H9 (cell line): Measurements from ENCODE around the gene ADAMTS2. TPM values are rescaled to one million over a fixed set of nuclear protein-coding genes. Genes with fewer than 3 reads are reported as not detected.

Experiments
- DNase-seq: peaks from one replicate; pipeline ENCODE4 v3.0.0-alpha.2; 2017
- H2AFZ ChIP-seq: one replicate; pipeline ENCODE4 v1.6.1; 2013; ENCODE audit warnings: mild to moderate bottlenecking, low read length, control low read depth, moderate library complexity
- H2AK5ac ChIP-seq: 2 replicates; pipeline ENCODE4 v1.6.1; 2013; ENCODE audit warnings: low read length, control low read depth, mixed read lengths; ENCODE audit not compliant: insufficient read length
- H2BK120ac ChIP-seq: one replicate; pipeline ENCODE4 v1.6.1; 2013; ENCODE audit warnings: low read depth, mild to moderate bottlenecking, low read length, control low read depth, inconsistent platforms; ENCODE audit not compliant: poor library complexity, severe bottlenecking
- H2BK12ac ChIP-seq: 2 replicates; pipeline ENCODE4 v1.6.1; 2013; ENCODE audit warnings: low read length, control low read depth, mixed read lengths, low read depth; ENCODE audit not compliant: insufficient read length
- H2BK15ac ChIP-seq: 2 replicates; pipeline ENCODE4 v1.6.1; 2013; ENCODE audit warnings: low read depth, low read length, control low read depth
- H2BK20ac ChIP-seq: one replicate; pipeline ENCODE4 v1.6.1; 2013; ENCODE audit warnings: low read depth, mild to moderate bottlenecking, low read length, control low read depth, inconsistent platforms; ENCODE audit not compliant: poor library complexity, severe bottlenecking
- H2BK5ac ChIP-seq: 2 replicates; pipeline ENCODE4 v1.6.1; 2013; ENCODE audit warnings: low read length, control low read depth, mixed read lengths; ENCODE audit not compliant: insufficient read length
- H3K14ac ChIP-seq: 2 replicates; pipeline ENCODE4 v1.6.1; 2013; ENCODE audit warnings: low read length, control low read depth; ENCODE audit not compliant: insufficient read depth
- H3K18ac ChIP-seq: 2 replicates; pipeline ENCODE4 v1.6.1; 2013; ENCODE audit warnings: low read depth, mild to moderate bottlenecking, mixed read lengths, low read length, control low read depth; ENCODE audit not compliant: insufficient read length
- H3K23ac ChIP-seq: 2 replicates; pipeline ENCODE4 v1.6.1; 2013; ENCODE audit warnings: low read length, control low read depth, mixed read lengths, low read depth; ENCODE audit not compliant: insufficient read length
- H3K23me2 ChIP-seq: 2 replicates; pipeline ENCODE4 v1.6.1; 2013; ENCODE audit warnings: low read depth, mild to moderate bottlenecking, mixed read lengths, low read length, control low read depth; ENCODE audit not compliant: insufficient read length, poor library complexity, severe bottlenecking
- H3K27ac ChIP-seq: 2 replicates; pipeline ENCODE4 v1.5.1; 2013; ENCODE audit warnings: low read length, control low read depth, mixed read lengths, low read depth; ENCODE audit not compliant: insufficient read length
- H3K27me3 ChIP-seq: 2 replicates; pipeline ENCODE4 v1.6.1; 2013; ENCODE audit warnings: low read length, control low read depth, inconsistent platforms; ENCODE audit not compliant: insufficient read depth
- H3K4ac ChIP-seq: 2 replicates; pipeline ENCODE4 v1.6.1; 2013; ENCODE audit warnings: low read depth, mild to moderate bottlenecking, control low read depth, inconsistent platforms, low read length, moderate library complexity
- H3K4me1 ChIP-seq: 2 replicates; pipeline ENCODE4 v1.6.1; 2013; ENCODE audit warnings: low read length, control low read depth, inconsistent platforms; ENCODE audit not compliant: insufficient read depth
- H3K4me2 ChIP-seq: 2 replicates; pipeline ENCODE4 v1.6.1; 2013; ENCODE audit warnings: low read length, control low read depth, mixed read lengths; ENCODE audit not compliant: insufficient read length, insufficient read depth
- H3K56ac ChIP-seq: 2 replicates; pipeline ENCODE4 v1.6.1; 2013; ENCODE audit warnings: low read depth, mild to moderate bottlenecking, mixed read lengths, low read length, control low read depth; ENCODE audit not compliant: insufficient read length
- H3K79me1 ChIP-seq: 2 replicates; pipeline ENCODE4 v1.6.1; 2013; ENCODE audit warnings: low read depth, mild to moderate bottlenecking, moderate library complexity, low read length, control low read depth, inconsistent platforms; ENCODE audit not compliant: insufficient read depth, poor library complexity, severe bottlenecking
- H3K79me2 ChIP-seq: 2 replicates; pipeline ENCODE4 v1.6.1; 2013; ENCODE audit warnings: low read length, control low read depth, inconsistent platforms; ENCODE audit not compliant: insufficient read depth
- H3K9ac ChIP-seq: 2 replicates; pipeline ENCODE4 v1.6.1; 2013; ENCODE audit warnings: low read length, control low read depth, mixed read lengths; ENCODE audit not compliant: insufficient read length; ENCODE audit errors: extremely low read depth
- H3K9me3 ChIP-seq: one replicate; pipeline ENCODE4 v1.6.1; 2013; ENCODE audit warnings: low read depth, low read length, inconsistent platforms; ENCODE audit not compliant: control insufficient read depth
- H3T11ph ChIP-seq: one replicate; pipeline ENCODE4 v1.6.1; 2013; ENCODE audit warnings: mild to moderate bottlenecking, low read length, control low read depth, inconsistent platforms
- H4K20me1 ChIP-seq: one replicate; pipeline ENCODE4 v1.6.1; 2013; ENCODE audit not compliant: control insufficient read depth, insufficient read length, insufficient read depth
- H4K5ac ChIP-seq: 2 replicates; pipeline ENCODE4 v1.6.1; 2013; ENCODE audit warnings: low read depth, mild to moderate bottlenecking, mixed read lengths, low read length, control low read depth; ENCODE audit not compliant: insufficient read length
- H4K8ac ChIP-seq: replicated peaks from 2 replicates; pipeline ENCODE4 v1.6.1; 2013; ENCODE audit warnings: low read length, control low read depth, mixed read lengths, low read depth; ENCODE audit not compliant: insufficient read length
- H4K91ac ChIP-seq: 2 replicates; pipeline ENCODE4 v1.6.1; 2013; ENCODE audit warnings: low read depth, mild to moderate bottlenecking, moderate library complexity, mixed read lengths, low read length, control low read depth; ENCODE audit not compliant: insufficient read length
- H3K27ac Mint-ChIP-seq, 3 experiments: 2 replicates in 2 of 3; 3 replicates in 1 of 3; pipeline ENCODE4 v1.8.0; 2020 to 2021; ENCODE audit warnings: mixed read lengths in 3 of 3, mild to moderate bottlenecking in 1 of 3, moderate library complexity in 1 of 3
- H3K27me3 Mint-ChIP-seq: 2 replicates; pipeline ENCODE4 v1.8.0; 2021; ENCODE audit warnings: low read depth, mild to moderate bottlenecking, moderate library complexity, mixed read lengths
- H3K36me3 Mint-ChIP-seq, 3 experiments: 2 replicates in 2 of 3; 3 replicates in 1 of 3; pipeline ENCODE4 v1.8.0; 2020 to 2021; ENCODE audit warnings: low read depth in 3 of 3, mixed read lengths in 3 of 3; ENCODE audit not compliant: insufficient read depth in 1 of 3
- H3K4me1 Mint-ChIP-seq, 2 experiments: 2 replicates each; pipeline ENCODE4 v1.8.0; 2020; ENCODE audit warnings: mixed read lengths in 2 of 2
- H3K4me3 Mint-ChIP-seq, 2 experiments: 2 replicates in 1 of 2; 3 replicates in 1 of 2; pipeline ENCODE4 v1.8.0; 2020 to 2021; ENCODE audit warnings: mild to moderate bottlenecking in 2 of 2, mixed read lengths in 2 of 2, moderate library complexity in 1 of 2
- H3K9me3 Mint-ChIP-seq, 2 experiments: 2 replicates in 1 of 2; 3 replicates in 1 of 2; pipeline ENCODE4 v1.8.0; 2020; ENCODE audit warnings: mild to moderate bottlenecking in 2 of 2, mixed read lengths in 2 of 2, moderate library complexity in 1 of 2
- CTCF ChIP-seq: fragments of 200-600 bp; sonication (generic); conservative IDR thresholded peaks from 3 replicates; pipeline ENCODE4 v1.8.0; 2021; ENCODE audit warnings: antibody characterized with exemption, mild to moderate bottlenecking
- WGBS: extraction: QIAGEN DNeasy Blood & Tissue Kit; methylation state at CpG from one replicate; pipeline ENCODE4 v1.1.7; 2013; ENCODE audit warnings: missing lambda C conversion rate, low lambda C conversion rate, mixed read lengths; ENCODE audit not compliant: insufficient read length; ENCODE audit errors: extremely low coverage; 5-methylcytosine and 5-hydroxymethylcytosine counted together
- total RNA-seq: library from RNA; stranded (reverse); gene quantifications from 2 replicates; pipeline ENCODE4 v1.2.1, GENCODE V29; 2021

Gene ADAMTS2
- total RNA-seq, 1 experiment from 2014 or later = 5.4 TPM

- Histone ChIP-seq H2BK5ac (no peak overlapping the region), H3T11ph (no peak overlapping the region), H2BK12ac (no peak overlapping the region), H3K56ac (no peak overlapping the region), H4K20me1 (no peaks in the 10 kb centered on the region), H3K23me2 (no peaks in the 10 kb centered on the region), H3K14ac (no peak overlapping the region; the same call in 1 of the 2 replicates), H4K91ac (no peak overlapping the region), H4K5ac (no peak overlapping the region), H2AFZ (no peak overlapping the region), H2BK120ac (no peak overlapping the region), H3K18ac (no peak overlapping the region), H2AK5ac (no peak overlapping the region), H3K23ac (no peak overlapping the region), H3K79me1 (no peaks in the 10 kb centered on the region), H2BK20ac (no peak overlapping the region), H3K27ac (no peak overlapping the region), H3K4me1 (no peaks in the 10 kb centered on the region), H3K9me3 (no peaks in the 10 kb centered on the region), H3K4me2 (no peak overlapping the region), H3K4ac (no peak overlapping the region), H4K8ac (no peak overlapping the region), H3K27me3 (no peaks in the 10 kb centered on the region), H3K79me2 (no peaks in the 10 kb centered on the region), H2BK15ac (no peak overlapping the region), H3K9ac (no peak overlapping the region)
- WGBS = no CpG with 5 or more reads among the region's 3 CpGs
- Mint-ChIP-seq H3K4me1 (peaks cover 4 to 7% of the 10 kb centered on the region in 2 experiments; a peak in 2 of 4 replicates), H3K9me3 (no peaks in the 10 kb centered on the region; a peak in 1 of 5 replicates), H3K27ac (peak overlapping the region in 2 of 3 experiments; percentile 28 to 33; a peak in 3 of 7 replicates), H3K4me3 (no peak overlapping the region; a peak in 1 of 5 replicates), H3K27me3 (no peaks in the 10 kb centered on the region; the same call in 1 of the 2 replicates), H3K36me3 (no peaks in the 10 kb centered on the region)
- DNase-seq = no peak
- no peak for TF ChIP-seq CTCF
These were observed 134.2 kb downstream of the ADAMTS2 start for GRCh38 chr5:179211068-179211467.
